ENCODE data around the gene DIMT1.

DIMT1 gene

GRCh38 chr5:62403411-62404250 is at the start of gene DIMT1:
Gene DIMT1, minus strand, starts transcription at chr5:62403905. Its CDS starts 133 bp downstream, at chr5:62403772.
- peak; percentile 66 to 98 (median 95) for DNase-seq

- no peak for DNase-seq
Observed at GRCh38 chr5:62450259-62450658, 46.6 kb upstream of the DIMT1 start.

- no peak for DNase-seq
Observed at GRCh38 chr5:62448528-62448927, 44.8 kb upstream of the DIMT1 start.

- DNase-seq, result no peak
Observed at GRCh38 chr5:62432621-62433064, 28.9 kb upstream of the DIMT1 start.

GRCh38 chr5:62431735-62432620 is 28.3 kb upstream of the DIMT1 start:
- DNase-seq, result no peak

GRCh38 chr5:62424763-62425162 is 21.1 kb upstream of the DIMT1 start:
- no peak for DNase-seq

- DNase-seq, result no peak
Observed at GRCh38 chr5:62421414-62421813, 17.7 kb upstream of the DIMT1 start.

GRCh38 chr5:62419609-62420008 is 15.9 kb upstream of the DIMT1 start:
- DNase-seq, result no peak

- no peak for DNase-seq
Observed at GRCh38 chr5:62418462-62419076, 14.9 kb upstream of the DIMT1 start.

- no peak for DNase-seq
Observed at GRCh38 chr5:62413711-62414110, 10.0 kb upstream of the DIMT1 start.

GRCh38 chr5:62412549-62413329 is 9.0 kb upstream of the DIMT1 start, which contains the start of gene IPO11:
Gene IPO11, plus strand, starts transcription at chr5:62412763. Its CDS starts 24,517 bp downstream, at chr5:62437280.
- DNase-seq, result peak; percentile 65 to 100 (median 96)

- DNase-seq, result no peak
Observed at GRCh38 chr5:62395210-62395950, 8.3 kb downstream of the DIMT1 start.

GRCh38 chr5:62386824-62387223 is 16.9 kb downstream of the DIMT1 start:
- no peak for DNase-seq

GRCh38 chr5:62385816-62386400 is 17.8 kb downstream of the DIMT1 start:
- no peak for DNase-seq

GRCh38 chr5:62385131-62385530 is 18.6 kb downstream of the DIMT1 start:
- no peak for DNase-seq

- DNase-seq, result no peak
Observed at GRCh38 chr5:62376064-62376463, 27.6 kb downstream of the DIMT1 start.

- no peak for DNase-seq
Observed at GRCh38 chr5:62375627-62376026, 28.1 kb downstream of the DIMT1 start.

GRCh38 chr5:62374090-62374489 is 29.6 kb downstream of the DIMT1 start:
- DNase-seq, result no peak

GRCh38 chr5:62373382-62373781 is 30.3 kb downstream of the DIMT1 start:
- DNase-seq, result no peak

- DNase-seq, result no peak
Observed at GRCh38 chr5:62372600-62372999, 31.1 kb downstream of the DIMT1 start.
